ENCODE results near the gene CELA1.

CELA1 gene

GRCh38 chr12:51346581-51346980 is at the start of gene CELA1:
CELA1 (minus strand) TSS chr12:51346679; CDS start chr12:51346638, 41 bp downstream.
- no peak for DNase-seq

GRCh38 chr12:51395283-51396230 is 49.1 kb upstream of the CELA1 start:
- peak; percentile 41 for DNase-seq

- peak; percentile 66 for DNase-seq
Measured at GRCh38 chr12:51393676-51394545, 47.4 kb upstream of the CELA1 start.

GRCh38 chr12:51392556-51393237 is 46.2 kb upstream of the CELA1 start:
- peak; percentile 43 for DNase-seq

- DNase-seq: peak; percentile 79
Measured at GRCh38 chr12:51391283-51392123, 45.0 kb upstream of the CELA1 start, which contains the start of gene GALNT6. GALNT6 (minus strand) TSS chr12:51391406; CDS start chr12:51379781, 11,625 bp downstream.

- DNase-seq: peak; percentile 14
Measured at GRCh38 chr12:51390891-51391282, 44.4 kb upstream of the CELA1 start.

- no peak for DNase-seq
Measured at GRCh38 chr12:51390457-51390856, 44.0 kb upstream of the CELA1 start.

GRCh38 chr12:51389302-51389999 is 43.0 kb upstream of the CELA1 start:
- DNase-seq: peak; percentile 19

- DNase-seq: no peak
Measured at GRCh38 chr12:51388846-51389245, 42.4 kb upstream of the CELA1 start.

- no peak for DNase-seq
Measured at GRCh38 chr12:51388069-51388799, 41.8 kb upstream of the CELA1 start.

GRCh38 chr12:51386351-51386750 is 39.9 kb upstream of the CELA1 start:
- DNase-seq: no peak

GRCh38 chr12:51383269-51383905 is 36.9 kb upstream of the CELA1 start:
- no peak for DNase-seq

- no peak for DNase-seq
Measured at GRCh38 chr12:51382173-51382572, 35.7 kb upstream of the CELA1 start.

GRCh38 chr12:51381226-51382079 is 35.0 kb upstream of the CELA1 start:
- DNase-seq: no peak

GRCh38 chr12:51379571-51379970 is 33.1 kb upstream of the CELA1 start:
- no peak for DNase-seq

- no peak for DNase-seq
Measured at GRCh38 chr12:51378749-51379148, 32.3 kb upstream of the CELA1 start.

GRCh38 chr12:51377099-51377984 is 30.9 kb upstream of the CELA1 start:
- no peak for DNase-seq

- no peak for DNase-seq
Measured at GRCh38 chr12:51374856-51375255, 28.4 kb upstream of the CELA1 start.
